H9 (cell line): ENCODE measurements around the gene DIAPH2. TPM values are rescaled to one million over a fixed set of nuclear protein-coding genes. Genes with fewer than 3 reads are reported as not detected.
A peak's percentile ranks its signal among the peaks of the same experiment; 100 is the strongest.

ENCODE experiments used
- DNase-seq: peaks from one replicate; pipeline ENCODE4 v3.0.0-alpha.2; 2017
- H2AFZ ChIP-seq: one replicate; pipeline ENCODE4 v1.6.1; 2013; ENCODE audit warnings: mild to moderate bottlenecking, low read length, control low read depth, moderate library complexity
- H2AK5ac ChIP-seq: 2 replicates; pipeline ENCODE4 v1.6.1; 2013; ENCODE audit warnings: low read length, control low read depth, mixed read lengths; ENCODE audit not compliant: insufficient read length
- H2BK120ac ChIP-seq: one replicate; pipeline ENCODE4 v1.6.1; 2013; ENCODE audit warnings: low read depth, mild to moderate bottlenecking, low read length, control low read depth, inconsistent platforms; ENCODE audit not compliant: poor library complexity, severe bottlenecking
- H2BK12ac ChIP-seq: 2 replicates; pipeline ENCODE4 v1.6.1; 2013; ENCODE audit warnings: low read length, control low read depth, mixed read lengths, low read depth; ENCODE audit not compliant: insufficient read length
- H2BK15ac ChIP-seq: 2 replicates; pipeline ENCODE4 v1.6.1; 2013; ENCODE audit warnings: low read depth, low read length, control low read depth
- H2BK20ac ChIP-seq: one replicate; pipeline ENCODE4 v1.6.1; 2013; ENCODE audit warnings: low read depth, mild to moderate bottlenecking, low read length, control low read depth, inconsistent platforms; ENCODE audit not compliant: poor library complexity, severe bottlenecking
- H2BK5ac ChIP-seq: 2 replicates; pipeline ENCODE4 v1.6.1; 2013; ENCODE audit warnings: low read length, control low read depth, mixed read lengths; ENCODE audit not compliant: insufficient read length
- H3K14ac ChIP-seq: 2 replicates; pipeline ENCODE4 v1.6.1; 2013; ENCODE audit warnings: low read length, control low read depth; ENCODE audit not compliant: insufficient read depth
- H3K18ac ChIP-seq: 2 replicates; pipeline ENCODE4 v1.6.1; 2013; ENCODE audit warnings: low read depth, mild to moderate bottlenecking, mixed read lengths, low read length, control low read depth; ENCODE audit not compliant: insufficient read length
- H3K23ac ChIP-seq: 2 replicates; pipeline ENCODE4 v1.6.1; 2013; ENCODE audit warnings: low read length, control low read depth, mixed read lengths, low read depth; ENCODE audit not compliant: insufficient read length
- H3K23me2 ChIP-seq: 2 replicates; pipeline ENCODE4 v1.6.1; 2013; ENCODE audit warnings: low read depth, mild to moderate bottlenecking, mixed read lengths, low read length, control low read depth; ENCODE audit not compliant: insufficient read length, poor library complexity, severe bottlenecking
- H3K27ac ChIP-seq: 2 replicates; pipeline ENCODE4 v1.5.1; 2013; ENCODE audit warnings: low read length, control low read depth, mixed read lengths, low read depth; ENCODE audit not compliant: insufficient read length
- H3K27me3 ChIP-seq: 2 replicates; pipeline ENCODE4 v1.6.1; 2013; ENCODE audit warnings: low read length, control low read depth, inconsistent platforms; ENCODE audit not compliant: insufficient read depth
- H3K4ac ChIP-seq: 2 replicates; pipeline ENCODE4 v1.6.1; 2013; ENCODE audit warnings: low read depth, mild to moderate bottlenecking, control low read depth, inconsistent platforms, low read length, moderate library complexity
- H3K4me1 ChIP-seq: 2 replicates; pipeline ENCODE4 v1.6.1; 2013; ENCODE audit warnings: low read length, control low read depth, inconsistent platforms; ENCODE audit not compliant: insufficient read depth
- H3K4me2 ChIP-seq: 2 replicates; pipeline ENCODE4 v1.6.1; 2013; ENCODE audit warnings: low read length, control low read depth, mixed read lengths; ENCODE audit not compliant: insufficient read length, insufficient read depth
- H3K56ac ChIP-seq: 2 replicates; pipeline ENCODE4 v1.6.1; 2013; ENCODE audit warnings: low read depth, mild to moderate bottlenecking, mixed read lengths, low read length, control low read depth; ENCODE audit not compliant: insufficient read length
- H3K79me1 ChIP-seq: 2 replicates; pipeline ENCODE4 v1.6.1; 2013; ENCODE audit warnings: low read depth, mild to moderate bottlenecking, moderate library complexity, low read length, control low read depth, inconsistent platforms; ENCODE audit not compliant: insufficient read depth, poor library complexity, severe bottlenecking
- H3K79me2 ChIP-seq: 2 replicates; pipeline ENCODE4 v1.6.1; 2013; ENCODE audit warnings: low read length, control low read depth, inconsistent platforms; ENCODE audit not compliant: insufficient read depth
- H3K9ac ChIP-seq: 2 replicates; pipeline ENCODE4 v1.6.1; 2013; ENCODE audit warnings: low read length, control low read depth, mixed read lengths; ENCODE audit not compliant: insufficient read length; ENCODE audit errors: extremely low read depth
- H3K9me3 ChIP-seq: one replicate; pipeline ENCODE4 v1.6.1; 2013; ENCODE audit warnings: low read depth, low read length, inconsistent platforms; ENCODE audit not compliant: control insufficient read depth
- H3T11ph ChIP-seq: one replicate; pipeline ENCODE4 v1.6.1; 2013; ENCODE audit warnings: mild to moderate bottlenecking, low read length, control low read depth, inconsistent platforms
- H4K20me1 ChIP-seq: one replicate; pipeline ENCODE4 v1.6.1; 2013; ENCODE audit not compliant: control insufficient read depth, insufficient read length, insufficient read depth
- H4K5ac ChIP-seq: 2 replicates; pipeline ENCODE4 v1.6.1; 2013; ENCODE audit warnings: low read depth, mild to moderate bottlenecking, mixed read lengths, low read length, control low read depth; ENCODE audit not compliant: insufficient read length
- H4K8ac ChIP-seq: replicated peaks from 2 replicates; pipeline ENCODE4 v1.6.1; 2013; ENCODE audit warnings: low read length, control low read depth, mixed read lengths, low read depth; ENCODE audit not compliant: insufficient read length
- H4K91ac ChIP-seq: 2 replicates; pipeline ENCODE4 v1.6.1; 2013; ENCODE audit warnings: low read depth, mild to moderate bottlenecking, moderate library complexity, mixed read lengths, low read length, control low read depth; ENCODE audit not compliant: insufficient read length
- H3K27ac Mint-ChIP-seq, 3 experiments: 2 replicates in 2 of 3; 3 replicates in 1 of 3; pipeline ENCODE4 v1.8.0; 2020 to 2021; ENCODE audit warnings: mixed read lengths in 3 of 3, mild to moderate bottlenecking in 1 of 3, moderate library complexity in 1 of 3
- H3K27me3 Mint-ChIP-seq: 2 replicates; pipeline ENCODE4 v1.8.0; 2021; ENCODE audit warnings: low read depth, mild to moderate bottlenecking, moderate library complexity, mixed read lengths
- H3K36me3 Mint-ChIP-seq, 3 experiments: 2 replicates in 2 of 3; 3 replicates in 1 of 3; pipeline ENCODE4 v1.8.0; 2020 to 2021; ENCODE audit warnings: low read depth in 3 of 3, mixed read lengths in 3 of 3; ENCODE audit not compliant: insufficient read depth in 1 of 3
- H3K4me1 Mint-ChIP-seq, 2 experiments: 2 replicates each; pipeline ENCODE4 v1.8.0; 2020; ENCODE audit warnings: mixed read lengths in 2 of 2
- H3K4me3 Mint-ChIP-seq, 2 experiments: 2 replicates in 1 of 2; 3 replicates in 1 of 2; pipeline ENCODE4 v1.8.0; 2020 to 2021; ENCODE audit warnings: mild to moderate bottlenecking in 2 of 2, mixed read lengths in 2 of 2, moderate library complexity in 1 of 2
- H3K9me3 Mint-ChIP-seq, 2 experiments: 2 replicates in 1 of 2; 3 replicates in 1 of 2; pipeline ENCODE4 v1.8.0; 2020; ENCODE audit warnings: mild to moderate bottlenecking in 2 of 2, mixed read lengths in 2 of 2, moderate library complexity in 1 of 2
- WGBS: extraction: QIAGEN DNeasy Blood & Tissue Kit; methylation state at CpG from one replicate; pipeline ENCODE4 v1.1.7; 2013; ENCODE audit warnings: missing lambda C conversion rate, low lambda C conversion rate, mixed read lengths; ENCODE audit not compliant: insufficient read length; ENCODE audit errors: extremely low coverage; 5-methylcytosine and 5-hydroxymethylcytosine counted together
- total RNA-seq: library from RNA; stranded (reverse); gene quantifications from 2 replicates; pipeline ENCODE4 v1.2.1, GENCODE V29; 2021
- TF ChIP-seq, protein P1 (sequence below): fragments of 200-600 bp; sonication (generic); conservative IDR thresholded peaks from 3 replicates; pipeline ENCODE4 v1.8.0; 2021; ENCODE audit warnings: antibody characterized with exemption, mild to moderate bottlenecking

Gene DIAPH2
- total RNA-seq, 1 experiment from 2014 or later = 45.4 TPM

- Mint-ChIP-seq H3K9me3 (no peaks in the 10 kb centered on the region), H3K27ac (peak overlapping the region in 2 of 3 experiments; percentile 45 to 80; a peak in 2 of 7 replicates), H3K27me3 (no peaks in the 10 kb centered on the region), H3K4me1 (peaks cover 40 to 57% of the 10 kb centered on the region in 2 experiments), H3K4me3 (no peak overlapping the region), H3K36me3 (peaks cover 0 to 7% (median 0%) of the 10 kb centered on the region in 3 experiments; a peak in 1 of 7 replicates)
- no peaks in the 10 kb centered on the region; the same call in 1 of the 2 replicates for H3K79me2 ChIP-seq
- no peak for DNase-seq
- no peak overlapping the region for H2BK12ac ChIP-seq
- no peak overlapping the region for H3T11ph ChIP-seq
- no peak overlapping the region for H2AFZ ChIP-seq
- H2AK5ac ChIP-seq = no peak overlapping the region
- H3K14ac ChIP-seq = no peak overlapping the region
- no CpG with 5 or more reads among the region's 1 CpG for WGBS
- H3K4ac ChIP-seq = no peak overlapping the region
- H3K23me2 ChIP-seq = no peaks in the 10 kb centered on the region
- H3K9ac ChIP-seq = no peak overlapping the region
- TF ChIP-seq, protein P1, sequence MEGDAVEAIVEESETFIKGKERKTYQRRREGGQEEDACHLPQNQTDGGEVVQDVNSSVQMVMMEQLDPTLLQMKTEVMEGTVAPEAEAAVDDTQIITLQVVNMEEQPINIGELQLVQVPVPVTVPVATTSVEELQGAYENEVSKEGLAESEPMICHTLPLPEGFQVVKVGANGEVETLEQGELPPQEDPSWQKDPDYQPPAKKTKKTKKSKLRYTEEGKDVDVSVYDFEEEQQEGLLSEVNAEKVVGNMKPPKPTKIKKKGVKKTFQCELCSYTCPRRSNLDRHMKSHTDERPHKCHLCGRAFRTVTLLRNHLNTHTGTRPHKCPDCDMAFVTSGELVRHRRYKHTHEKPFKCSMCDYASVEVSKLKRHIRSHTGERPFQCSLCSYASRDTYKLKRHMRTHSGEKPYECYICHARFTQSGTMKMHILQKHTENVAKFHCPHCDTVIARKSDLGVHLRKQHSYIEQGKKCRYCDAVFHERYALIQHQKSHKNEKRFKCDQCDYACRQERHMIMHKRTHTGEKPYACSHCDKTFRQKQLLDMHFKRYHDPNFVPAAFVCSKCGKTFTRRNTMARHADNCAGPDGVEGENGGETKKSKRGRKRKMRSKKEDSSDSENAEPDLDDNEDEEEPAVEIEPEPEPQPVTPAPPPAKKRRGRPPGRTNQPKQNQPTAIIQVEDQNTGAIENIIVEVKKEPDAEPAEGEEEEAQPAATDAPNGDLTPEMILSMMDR = no peak
- no peak overlapping the region for H2BK15ac ChIP-seq
- H3K27ac ChIP-seq = no peak overlapping the region
- no peaks in the 10 kb centered on the region for H4K20me1 ChIP-seq
- H3K4me1 ChIP-seq = no peaks in the 10 kb centered on the region
- H3K4me2 ChIP-seq = no peak overlapping the region
- no peak overlapping the region for H4K5ac ChIP-seq
- no peak overlapping the region for H3K18ac ChIP-seq
- no peak overlapping the region for H3K23ac ChIP-seq
- no peaks in the 10 kb centered on the region for H3K27me3 ChIP-seq
- H3K56ac ChIP-seq = no peak overlapping the region
- no peak overlapping the region for H2BK5ac ChIP-seq
- no peaks in the 10 kb centered on the region for H3K9me3 ChIP-seq
- no peak overlapping the region for H2BK120ac ChIP-seq
- no peak overlapping the region for H2BK20ac ChIP-seq
- H3K79me1 ChIP-seq = no peaks in the 10 kb centered on the region
- no peak overlapping the region for H4K8ac ChIP-seq
- H4K91ac ChIP-seq = no peak overlapping the region
These were observed 23.2 kb downstream of the DIAPH2 start for GRCh38 chrX:96707804-96708203.
